ENCODE results near the gene MYBPC1. TPM values are rescaled to one million over a fixed set of nuclear protein-coding genes. Genes with fewer than 3 reads are reported as not detected.
"Not testable (repeated sequence)": the region's sequence is repeated elsewhere in the genome, so short reads cannot be mapped to it uniquely, and the experiment has no call there.

The MYBPC1 gene
- total RNA-seq, 2 experiments from 2014 or later, result not detected

DNA sequence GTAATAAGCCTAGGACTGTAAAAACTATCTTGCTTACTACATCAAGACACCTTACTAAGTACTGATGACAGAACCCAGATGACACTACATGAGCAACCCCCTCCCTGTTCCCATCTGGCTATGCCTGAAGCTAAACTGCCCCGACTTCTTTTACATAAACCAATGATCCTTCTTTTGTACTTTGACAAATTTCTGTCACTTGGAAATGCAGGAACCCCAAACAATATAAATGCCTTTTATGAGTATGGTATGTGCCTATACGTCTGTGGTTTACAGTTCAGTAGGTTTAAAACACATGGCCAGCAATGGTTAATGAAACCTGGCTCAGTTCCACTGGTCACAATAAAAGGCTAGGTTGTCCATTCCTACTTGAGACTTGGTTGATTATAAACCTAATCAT lies 138.4 kb downstream of the MYBPC1 start:
- DNase-seq, result no peak
- H3K27ac Mint-ChIP-seq, result no peak overlapping the region
- H3K4me1 Mint-ChIP-seq (ENCODE audit: low read depth), result no peaks in the 10 kb centered on the region
- no peaks in the 10 kb centered on the region for H3K27me3 Mint-ChIP-seq
- H3K4me3 Mint-ChIP-seq, result no peak overlapping the region
- H3K36me3 Mint-ChIP-seq, result peaks cover 20% of the 10 kb centered on the region
- CTCF ChIA-PET, result interaction anchor here (1.0 to 1.2 kb wide), 2 partner anchors 41 to 319 kb away, joined by 3 read pairs; no protein-coding TSS in a partner anchor
- intact Hi-C loops (cut with micrococcal nuclease), result no loop called here
- POLR2A ChIA-PET, result no interaction called here
- H3K9me3 Mint-ChIP-seq, result no peaks in the 10 kb centered on the region

DNA sequence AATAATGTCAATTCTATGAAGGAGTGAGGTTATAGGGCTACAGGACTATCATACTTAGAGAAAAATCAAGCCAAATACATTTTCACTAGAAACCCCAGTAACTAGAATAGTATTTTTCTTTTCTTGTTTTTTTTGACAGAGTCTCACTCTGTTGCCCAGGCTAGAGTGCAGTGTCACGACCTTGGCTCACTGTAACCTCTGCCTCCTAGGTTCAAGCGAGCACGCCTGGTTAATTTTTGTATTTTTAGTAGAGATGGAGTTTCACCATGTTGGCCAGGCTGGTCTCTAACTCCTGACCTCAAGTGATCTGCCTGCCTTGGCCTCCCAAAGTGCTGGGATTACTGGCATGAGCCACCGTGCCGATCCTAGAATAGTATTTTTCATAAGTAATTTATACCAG lies 139.7 kb downstream of the MYBPC1 start:
- H3K4me3 Mint-ChIP-seq; H3K27ac Mint-ChIP-seq; POLR2A ChIA-PET; intact Hi-C loops (cut with micrococcal nuclease); H3K27me3 Mint-ChIP-seq; CTCF ChIA-PET; H3K4me1 Mint-ChIP-seq (ENCODE audit: low read depth); H3K9me3 Mint-ChIP-seq; DNase-seq: not testable (repeated sequence)
- H3K36me3 Mint-ChIP-seq, result peaks cover 20% of the 10 kb centered on the region

Other genes starting within 250 kb of the MYBPC1 start
- 10 to 100 TPM; 63.2 to 64.1 TPM for gene ARL1, start 187.2 kb upstream of the MYBPC1 start, total RNA-seq
- not detected for gene SPIC, start 119.6 kb upstream of the MYBPC1 start, total RNA-seq
- 10 to 100 TPM; 20.6 to 23.0 TPM for gene CHPT1, start 102.7 kb downstream of the MYBPC1 start, total RNA-seq
- gene SYCP3, start 144.5 kb downstream of the MYBPC1 start, total RNA-seq, result under 1 TPM in 1 of 2 experiments, not detected in 1; 0.07 TPM
- gene GNPTAB, start 236.0 kb downstream of the MYBPC1 start, total RNA-seq, result 10 to 100 TPM; 19.6 to 20.2 TPM